ENCODE measurements around the gene GPRASP1.
"Not testable (repeated sequence)": the region's sequence is repeated elsewhere in the genome, so short reads cannot be mapped to it uniquely, and the experiment has no call there.

Gene GPRASP1

GRCh38 chrX:102651242-102652011 lies at the start of gene GPRASP1:
Gene GPRASP1 (plus strand): TSS chrX:102651483. CDS start chrX:102653914, 2,431 bp downstream.
- no peak for DNase-seq (ENCODE audit: low spot score)

GRCh38 chrX:102604327-102604726 lies 47.0 kb upstream of the GPRASP1 start:
- peak; percentile 28 for DNase-seq (ENCODE audit: low spot score)

GRCh38 chrX:102606115-102606514 lies 45.2 kb upstream of the GPRASP1 start:
- DNase-seq (ENCODE audit: low spot score): no peak

- DNase-seq (ENCODE audit: low spot score): no peak
Observed at GRCh38 chrX:102610905-102611304, 40.4 kb upstream of the GPRASP1 start.

GRCh38 chrX:102624105-102624504 lies 27.2 kb upstream of the GPRASP1 start:
- no peak for DNase-seq (ENCODE audit: low spot score)

DNA sequence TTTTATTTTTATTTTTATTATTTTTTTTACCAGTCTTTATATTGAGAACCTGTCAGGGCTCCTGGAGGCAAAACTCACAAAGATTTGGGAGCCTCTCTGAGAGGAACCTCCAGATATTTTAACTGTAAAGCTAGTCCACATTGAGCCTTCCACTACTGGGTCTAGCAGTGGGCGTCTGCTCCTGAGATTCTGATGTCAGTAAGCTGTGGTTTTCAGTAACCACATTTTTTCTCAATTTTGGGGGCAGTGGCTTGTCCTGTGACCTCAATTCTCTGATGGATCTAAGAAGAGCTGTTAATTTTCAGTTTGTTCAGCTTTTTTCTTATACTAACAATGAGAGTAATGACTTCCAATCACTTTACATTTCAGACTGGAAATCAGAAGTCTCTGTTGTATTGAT lies 23.6 kb upstream of the GPRASP1 start:
- no peak for DNase-seq (ENCODE audit: low spot score)

GRCh38 chrX:102637561-102637960 lies 13.7 kb upstream of the GPRASP1 start:
- no peak for DNase-seq (ENCODE audit: low spot score)

DNA sequence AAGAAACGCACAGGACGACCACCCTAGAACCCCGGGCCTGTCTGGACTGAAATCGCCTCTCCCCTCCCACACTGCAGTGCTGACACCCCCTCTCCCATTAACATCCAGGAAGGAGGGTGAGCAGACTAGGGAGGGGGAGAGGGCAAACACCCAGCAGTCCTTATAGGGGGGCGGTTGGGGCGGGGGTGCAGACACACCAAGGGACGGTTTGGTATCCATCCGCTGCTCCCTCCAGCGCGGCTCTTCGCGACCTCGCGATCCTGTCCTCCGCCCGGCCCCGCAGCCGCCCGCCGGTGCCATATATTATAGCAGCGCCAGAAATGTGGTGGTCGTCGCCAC lies 411 bp upstream of the GPRASP1 start:
- DNase-seq (ENCODE audit: low spot score): no peak

GRCh38 chrX:102652031-102652688 lies 877 bp downstream of the GPRASP1 start:
- DNase-seq (ENCODE audit: low spot score): no peak

DNA sequence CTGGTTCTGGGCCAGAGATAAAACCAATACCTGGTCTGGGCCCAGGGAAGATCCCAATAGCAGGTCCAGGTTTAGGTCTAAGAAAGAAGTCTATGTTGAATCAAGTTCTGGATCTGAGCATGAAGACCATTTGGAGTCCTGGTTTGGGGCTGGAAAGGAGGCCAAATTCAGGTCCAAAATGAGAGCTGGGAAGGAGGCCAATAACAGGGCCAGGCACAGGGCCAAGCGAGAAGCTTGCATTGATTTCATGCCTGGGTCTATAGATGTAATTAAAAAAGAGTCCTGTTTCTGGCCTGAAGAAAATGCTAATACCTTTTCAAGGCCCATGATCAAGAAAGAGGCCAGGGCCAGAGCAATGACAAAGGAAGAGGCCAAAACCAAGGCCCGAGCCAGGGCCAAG lies 3.4 kb downstream of the GPRASP1 start:
- DNase-seq (ENCODE audit: low spot score): no peak

DNA sequence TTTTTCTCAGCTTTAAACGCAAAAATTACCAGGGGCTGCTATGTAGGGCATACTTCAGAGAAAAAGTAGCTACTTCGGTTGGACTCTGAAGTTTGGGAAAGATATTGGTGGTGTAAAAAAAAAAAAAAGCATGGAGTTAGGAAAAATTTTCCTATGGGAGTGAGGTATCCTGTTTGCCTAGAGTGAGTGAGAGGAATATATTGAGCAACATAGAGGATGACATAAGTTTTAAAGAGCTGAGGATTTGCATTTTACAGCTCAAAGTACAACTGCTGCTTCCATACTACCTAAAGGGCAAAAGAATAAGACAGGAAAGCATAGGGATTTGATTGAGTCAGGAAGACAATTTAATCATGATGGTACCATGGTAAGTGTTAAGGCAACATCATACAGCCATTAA lies 7.3 kb downstream of the GPRASP1 start:
- DNase-seq (ENCODE audit: low spot score): no peak

GRCh38 chrX:102659790-102660757 lies 8.8 kb downstream of the GPRASP1 start:
- DNase-seq (ENCODE audit: low spot score): no peak

DNA sequence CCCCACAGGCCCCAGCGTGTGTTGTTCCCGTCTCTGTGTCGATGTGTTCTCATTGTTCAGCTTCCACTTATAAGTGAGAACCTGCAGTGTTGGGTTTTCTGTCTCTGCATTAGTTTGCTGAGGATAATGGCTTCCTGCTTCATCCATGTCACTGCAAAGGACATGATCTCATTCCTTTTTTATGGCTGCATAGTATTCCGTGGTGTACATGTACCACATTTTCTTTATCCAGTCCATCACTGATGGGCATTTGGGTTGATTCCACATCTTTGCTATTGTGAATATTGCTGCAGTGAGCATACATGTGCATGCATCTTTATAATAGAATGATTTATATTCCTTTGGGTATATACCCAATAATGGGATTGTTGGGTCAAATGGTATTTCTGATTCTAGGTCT lies 12.5 kb downstream of the GPRASP1 start:
- DNase-seq (ENCODE audit: low spot score): not testable (repeated sequence)

- not testable (repeated sequence) for DNase-seq (ENCODE audit: low spot score)
Observed at GRCh38 chrX:102667034-102667433, 15.8 kb downstream of the GPRASP1 start.

DNA sequence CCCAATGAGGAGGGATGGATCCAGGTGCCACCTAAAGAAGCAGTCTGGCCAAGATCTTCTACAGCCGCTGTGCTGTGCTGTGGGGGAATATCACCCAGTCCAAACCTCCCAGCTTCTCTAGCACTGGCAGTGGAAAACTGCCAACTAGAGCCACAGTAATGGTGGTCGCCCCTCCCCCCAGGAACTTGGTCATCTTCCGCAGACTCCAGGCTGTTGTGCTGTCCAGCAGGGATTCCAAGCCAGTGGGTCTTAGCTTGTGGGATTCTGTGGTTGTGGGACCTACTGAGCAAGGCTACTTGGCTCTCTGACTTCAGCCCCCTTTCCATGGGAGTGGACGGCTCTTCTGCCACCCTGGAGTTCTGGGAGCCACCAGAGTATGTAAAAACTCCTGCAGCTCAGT lies 18.2 kb downstream of the GPRASP1 start:
- DNase-seq (ENCODE audit: low spot score): no peak

GRCh38 chrX:102672856-102673255 lies 21.6 kb downstream of the GPRASP1 start:
- no peak for DNase-seq (ENCODE audit: low spot score)

GRCh38 chrX:102677479-102677878 lies 26.2 kb downstream of the GPRASP1 start:
- DNase-seq (ENCODE audit: low spot score): not testable (repeated sequence)

DNA sequence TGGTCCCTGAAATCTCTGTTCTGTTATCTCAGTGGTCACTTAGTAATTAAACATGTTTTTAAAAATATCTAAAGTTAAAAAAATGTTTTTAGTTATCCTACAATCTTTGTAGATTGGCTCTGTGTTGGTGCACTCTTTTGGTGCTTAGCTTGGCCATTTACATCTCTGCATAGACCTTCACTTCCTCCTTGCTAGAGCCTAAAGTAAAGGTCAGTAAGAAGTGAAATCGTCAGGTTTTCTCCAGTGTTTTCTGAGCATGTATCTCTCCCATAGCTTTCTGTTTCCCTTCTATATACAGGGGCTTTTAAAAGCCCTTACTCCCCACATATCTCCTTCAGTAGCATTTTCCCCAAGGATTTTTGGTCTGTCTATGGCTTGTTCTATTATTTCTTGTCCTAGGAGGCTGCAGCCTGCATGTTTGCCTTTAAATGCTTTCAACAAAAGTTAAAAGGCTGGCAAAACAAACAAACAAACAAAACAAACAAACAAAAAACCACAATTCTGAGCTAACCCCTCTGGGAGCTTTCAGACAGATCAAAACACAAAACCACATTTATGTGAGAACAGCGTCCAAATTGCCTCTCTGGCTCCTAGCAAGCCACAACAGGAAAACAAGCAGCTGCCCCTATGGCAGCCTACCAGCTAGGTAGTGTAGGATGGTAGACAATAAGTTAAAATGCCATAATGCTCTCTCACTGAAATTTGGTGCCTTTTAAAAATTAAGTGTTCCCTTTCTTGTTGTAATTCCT lies 33.7 kb downstream of the GPRASP1 start:
- no peak for DNase-seq (ENCODE audit: low spot score)

DNA sequence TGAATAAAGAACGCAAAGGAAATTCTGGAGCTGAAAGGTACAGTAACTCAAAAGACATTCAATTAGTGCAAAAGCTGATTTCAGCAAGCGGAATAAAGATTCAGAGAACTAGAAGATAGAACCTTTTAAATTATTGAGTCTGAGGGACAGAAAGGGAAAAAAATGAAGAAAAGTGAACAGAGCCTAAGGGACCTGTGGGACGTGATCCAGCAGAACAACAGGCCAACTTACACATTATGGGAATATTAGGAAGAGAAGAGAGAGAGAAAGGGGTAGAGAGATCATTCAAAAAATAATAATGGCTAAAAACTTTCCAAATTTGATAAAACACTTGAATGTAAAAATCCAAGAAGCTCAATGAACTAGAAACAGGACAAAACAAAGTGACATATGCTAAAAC lies 43.5 kb downstream of the GPRASP1 start:
- DNase-seq (ENCODE audit: low spot score): no peak

DNA sequence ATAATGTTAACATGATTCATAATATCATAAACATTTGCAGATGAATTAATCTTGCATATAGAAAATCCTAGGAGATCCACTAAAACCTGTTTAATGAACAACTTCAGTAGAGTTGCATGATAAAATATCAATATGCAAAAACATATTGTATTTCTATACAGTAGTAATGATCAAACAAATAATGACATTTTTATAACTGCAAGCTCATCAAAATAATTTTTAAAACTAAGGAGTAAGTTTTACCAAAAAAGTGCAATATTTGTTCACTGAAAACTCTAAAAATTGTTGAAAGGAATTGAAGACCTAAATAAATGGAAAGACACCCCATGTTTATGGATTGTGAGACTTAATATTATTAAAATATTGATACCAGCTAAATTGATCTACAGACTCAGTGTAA lies 45.0 kb downstream of the GPRASP1 start:
- DNase-seq (ENCODE audit: low spot score): no peak

DNA sequence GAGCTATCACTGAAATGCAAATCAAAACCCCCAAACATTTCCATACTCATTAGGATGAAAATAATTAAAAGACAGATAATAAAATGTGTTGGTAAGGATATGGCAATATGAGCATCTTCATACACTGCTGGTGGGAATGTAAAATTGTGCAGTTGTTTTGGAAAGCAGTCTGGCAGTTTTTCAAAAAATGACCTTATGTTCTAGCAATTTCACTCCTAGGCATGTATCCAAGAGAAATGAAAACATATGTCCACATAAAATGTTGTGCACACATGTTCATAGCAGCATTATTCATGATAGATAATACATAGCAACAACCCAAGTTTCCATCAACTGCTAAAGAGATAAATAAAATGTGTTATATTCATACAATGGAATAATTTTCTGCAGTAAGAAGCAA lies 46.2 kb downstream of the GPRASP1 start:
- no peak for DNase-seq (ENCODE audit: low spot score)

Data from D341Med (cell line).